Measurements from ENCODE around the gene MAP4K4. TPM values are rescaled to one million over a fixed set of nuclear protein-coding genes. Genes with fewer than 3 reads are reported as not detected.

MAP4K4 gene
- total RNA-seq, 1 experiment from 2014 or later: 132 TPM

GRCh38 chr2:101720732-101721131 lies 23.2 kb downstream of the MAP4K4 start:
- Mint-ChIP-seq H3K9me3 (no peaks in the 10 kb centered on the region), H3K27ac (peak overlapping the region in 1 of 3 experiments; percentile 47; a peak in 3 of 7 replicates), H3K4me1 (peaks cover 64 to 66% of the 10 kb centered on the region in 2 experiments), H3K27me3 (ENCODE audit: low read depth) (no peaks in the 10 kb centered on the region), H3K4me3 (no peak overlapping the region), H3K36me3 (ENCODE audit: insufficient read depth in 1 of 3, low read depth in 3 of 3) (peaks cover 0 to 2% (median 0%) of the 10 kb centered on the region in 3 experiments; a peak in 3 of 7 replicates)
- H3K56ac ChIP-seq (ENCODE audit: insufficient read length, low read depth, low read length): no peak overlapping the region
- no peak overlapping the region for H3T11ph ChIP-seq (ENCODE audit: low read length)
- H2AK5ac ChIP-seq (ENCODE audit: insufficient read length, low read length): no peak overlapping the region
- no peak overlapping the region for H2BK15ac ChIP-seq (ENCODE audit: low read depth, low read length)
- no peak overlapping the region for H3K23ac ChIP-seq (ENCODE audit: insufficient read length, low read depth, low read length)
- H3K14ac ChIP-seq (ENCODE audit: insufficient read depth, low read length): no peak overlapping the region
- DNase-seq: no peak
- no peak overlapping the region for H2BK5ac ChIP-seq (ENCODE audit: insufficient read length, low read length)
- H3K79me1 ChIP-seq (ENCODE audit: insufficient read depth, low read depth, low read length, poor library complexity, severe bottlenecking): peaks cover 8% of the 10 kb centered on the region
- WGBS (ENCODE audit: extremely low coverage, insufficient read length, low lambda C conversion rate): no CpG with 5 or more reads among the region's 1 CpG
- no peak for TF ChIP-seq CTCF (conservative IDR thresholded peaks at IDR 0.05)
- H3K23me2 ChIP-seq (ENCODE audit: insufficient read length, low read depth, low read length, poor library complexity, severe bottlenecking): no peaks in the 10 kb centered on the region
- H3K18ac ChIP-seq (ENCODE audit: insufficient read length, low read depth, low read length): no peak overlapping the region
- H2BK12ac ChIP-seq (ENCODE audit: insufficient read length, low read depth, low read length): no peak overlapping the region
- no peak overlapping the region for H2BK20ac ChIP-seq (ENCODE audit: low read depth, low read length, poor library complexity, severe bottlenecking)
- H3K9me3 ChIP-seq (ENCODE audit: control insufficient read depth, low read depth, low read length): no peaks in the 10 kb centered on the region
- H4K8ac ChIP-seq (replicated peaks; ENCODE audit: insufficient read length, low read depth, low read length): no peak overlapping the region
- no peak overlapping the region for H3K9ac ChIP-seq (ENCODE audit: extremely low read depth, insufficient read length, low read length)
- no peak overlapping the region for H4K5ac ChIP-seq (ENCODE audit: insufficient read length, low read depth, low read length)
- H2AFZ ChIP-seq (ENCODE audit: low read length): no peak overlapping the region
- H3K27me3 ChIP-seq (ENCODE audit: insufficient read depth, low read length): no peaks in the 10 kb centered on the region
- no peak overlapping the region for H3K27ac ChIP-seq (ENCODE audit: insufficient read length, low read depth, low read length)
- peaks cover 6% of the 10 kb centered on the region; the same call in 1 of the 2 replicates for H3K4me1 ChIP-seq (ENCODE audit: insufficient read depth, low read length)
- H3K79me2 ChIP-seq (ENCODE audit: insufficient read depth, low read length): peaks cover 46% of the 10 kb centered on the region; the same call in 1 of the 2 replicates
- H3K4me2 ChIP-seq (ENCODE audit: insufficient read depth, insufficient read length, low read length): no peak overlapping the region
- no peak overlapping the region for H2BK120ac ChIP-seq (ENCODE audit: low read depth, low read length, poor library complexity, severe bottlenecking)
- no peaks in the 10 kb centered on the region for H4K20me1 ChIP-seq (ENCODE audit: control insufficient read depth, insufficient read depth, insufficient read length)
- no peak overlapping the region for H4K91ac ChIP-seq (ENCODE audit: insufficient read length, low read depth, low read length)
- no peak overlapping the region for H3K4ac ChIP-seq (ENCODE audit: low read depth, low read length)

Measured in H9 (cell line).